Measurements from ENCODE around the gene APBA1. TPM values are rescaled to one million over a fixed set of nuclear protein-coding genes. Genes with fewer than 3 reads are reported as not detected.

APBA1 gene
- total RNA-seq, 1 donor from 2014 or later: 8.7 TPM

- no peak for TF ChIP-seq CTCF (IDR thresholded peaks at IDR 0.05)
- Histone ChIP-seq H3K27ac (peak overlapping the region; percentile 9 to 82), H3K4me3 (peak overlapping the region; percentile 76 to 95), H3K27me3 (no peaks in the 10 kb centered on the region), H3K9me3 (no peaks in the 10 kb centered on the region), H3K4me1 (peaks cover 0 to 11% of the 10 kb centered on the region in 2 donors), H3K36me3 (no peaks in the 10 kb centered on the region)
- DNase-seq (ENCODE audit: low spot score in 2 of 2): no peak
- intact Hi-C loops (cut with DNase I): loop anchor here (2.0 to 10.0 kb wide), 2 partner anchors 584 to 802 kb away; no protein-coding TSS in a partner anchor
These were observed 1.1 kb upstream of the APBA1 start for GRCh38 chr9:69673311-69673640.

- intact Hi-C loops (cut with DNase I): loop anchor here (1.0 to 10.0 kb wide), 3 partner anchors 87 to 802 kb away; no protein-coding TSS in a partner anchor
- DNase-seq (ENCODE audit: low spot score in 2 of 2): peak; percentile 11 to 89
- peaks cover 0 to 11% of the 10 kb centered on the region in 2 donors for H3K4me1 ChIP-seq
- peak; percentile 66 to 88 (median 88) for TF ChIP-seq CTCF (IDR thresholded peaks at IDR 0.05)
- H3K36me3 ChIP-seq: no peaks in the 10 kb centered on the region
- H3K4me3 ChIP-seq: peak overlapping the region; percentile 76 to 95
- H3K9me3 ChIP-seq: no peaks in the 10 kb centered on the region
- peak overlapping the region; percentile 9 to 82 for H3K27ac ChIP-seq
- no peaks in the 10 kb centered on the region for H3K27me3 ChIP-seq
These were observed 582 bp upstream of the APBA1 start for GRCh38 chr9:69672596-69673310.

GRCh38 chr9:69671311-69671878 lies 776 bp downstream of the APBA1 start:
- no peak for TF ChIP-seq CTCF (IDR thresholded peaks at IDR 0.05)
- H3K36me3 ChIP-seq: no peaks in the 10 kb centered on the region
- intact Hi-C loops (cut with DNase I): loop anchor here (10.0 kb wide), 1 partner anchor 803 kb away; no protein-coding TSS in a partner anchor
- H3K4me3 ChIP-seq: peak overlapping the region; percentile 76 to 95
- no peaks in the 10 kb centered on the region for H3K9me3 ChIP-seq
- peak overlapping the region; percentile 71 to 83 for H3K27ac ChIP-seq
- DNase-seq (ENCODE audit: low spot score in 2 of 2): no peak
- H3K27me3 ChIP-seq: no peaks in the 10 kb centered on the region
- peaks cover 0 to 11% of the 10 kb centered on the region in 2 donors for H3K4me1 ChIP-seq

- Histone ChIP-seq H3K4me1 (peaks cover 0 to 4% of the 10 kb centered on the region in 2 donors), H3K27ac (no peak overlapping the region), H3K27me3 (no peaks in the 10 kb centered on the region), H3K4me3 (no peak overlapping the region), H3K9me3 (no peaks in the 10 kb centered on the region), H3K36me3 (no peaks in the 10 kb centered on the region)
- intact Hi-C loops (cut with DNase I): no loop called here
- no peak for TF ChIP-seq CTCF (IDR thresholded peaks at IDR 0.05)
- DNase-seq (ENCODE audit: low spot score in 2 of 2): no peak
These were observed 4.9 kb downstream of the APBA1 start for GRCh38 chr9:69667306-69667705.

GRCh38 chr9:69660304-69660703 lies 11.9 kb downstream of the APBA1 start:
- Histone ChIP-seq H3K36me3 (no peaks in the 10 kb centered on the region), H3K4me3 (no peak overlapping the region), H3K4me1 (no peaks in the 10 kb centered on the region), H3K27me3 (no peaks in the 10 kb centered on the region), H3K9me3 (no peaks in the 10 kb centered on the region), H3K27ac (no peak overlapping the region)
- intact Hi-C loops (cut with DNase I): no loop called here
- TF ChIP-seq CTCF (IDR thresholded peaks at IDR 0.05): no peak
- DNase-seq (ENCODE audit: low spot score in 2 of 2): no peak

Data from ascending aorta (tissue), 2 donors.